ENCODE measurements around the gene DPH7. TPM values are rescaled to one million over a fixed set of nuclear protein-coding genes. Genes with fewer than 3 reads are reported as not detected.
"Not testable (repeated sequence)": the region's sequence is repeated elsewhere in the genome, so short reads cannot be mapped to it uniquely, and the experiment has no call there.

Gene DPH7
- total and polyA plus RNA-seq, 2 experiments from 2014 or later: 65.6 to 78.4 TPM

DNA sequence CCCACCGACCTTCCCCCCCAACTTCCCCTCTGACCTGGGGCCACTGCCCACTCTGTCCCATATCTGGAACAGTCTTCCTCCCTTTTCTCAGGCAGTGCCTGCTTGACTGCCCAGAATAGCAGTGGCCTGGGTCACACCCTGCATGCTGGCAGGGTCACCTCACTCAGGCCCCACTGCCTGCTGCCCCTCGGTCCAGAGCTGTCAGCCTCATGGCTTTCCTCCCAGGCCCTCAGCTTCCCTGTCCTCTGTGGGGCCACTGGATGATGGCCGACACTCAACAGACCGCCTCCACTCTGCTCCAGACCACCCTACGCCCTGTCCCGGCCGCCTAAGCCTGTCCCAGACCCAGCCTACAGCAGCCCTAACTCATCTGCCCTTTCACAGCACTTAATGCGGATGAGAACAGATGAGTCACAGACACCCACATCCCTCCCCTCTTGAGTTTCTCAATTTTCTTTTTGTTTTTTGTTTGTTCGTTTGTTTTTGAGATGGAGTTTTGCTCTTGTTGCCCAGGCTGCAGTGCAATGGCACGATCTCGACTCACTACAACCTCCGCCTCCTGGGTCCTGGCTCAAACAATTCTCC lies 34.5 kb downstream of the DPH7 start:
- Histone ChIP-seq H3K4me3 (no peak overlapping the region), H3K27me3 (no peaks in the 10 kb centered on the region), H3K4me1 (ENCODE audit: low read depth) (no peaks in the 10 kb centered on the region), H3K27ac (no peak overlapping the region), H3K36me3 (no peaks in the 10 kb centered on the region), H3K9me3 (ENCODE audit: low read depth) (no peaks in the 10 kb centered on the region)
- TF ChIP-seq, protein P1, sequence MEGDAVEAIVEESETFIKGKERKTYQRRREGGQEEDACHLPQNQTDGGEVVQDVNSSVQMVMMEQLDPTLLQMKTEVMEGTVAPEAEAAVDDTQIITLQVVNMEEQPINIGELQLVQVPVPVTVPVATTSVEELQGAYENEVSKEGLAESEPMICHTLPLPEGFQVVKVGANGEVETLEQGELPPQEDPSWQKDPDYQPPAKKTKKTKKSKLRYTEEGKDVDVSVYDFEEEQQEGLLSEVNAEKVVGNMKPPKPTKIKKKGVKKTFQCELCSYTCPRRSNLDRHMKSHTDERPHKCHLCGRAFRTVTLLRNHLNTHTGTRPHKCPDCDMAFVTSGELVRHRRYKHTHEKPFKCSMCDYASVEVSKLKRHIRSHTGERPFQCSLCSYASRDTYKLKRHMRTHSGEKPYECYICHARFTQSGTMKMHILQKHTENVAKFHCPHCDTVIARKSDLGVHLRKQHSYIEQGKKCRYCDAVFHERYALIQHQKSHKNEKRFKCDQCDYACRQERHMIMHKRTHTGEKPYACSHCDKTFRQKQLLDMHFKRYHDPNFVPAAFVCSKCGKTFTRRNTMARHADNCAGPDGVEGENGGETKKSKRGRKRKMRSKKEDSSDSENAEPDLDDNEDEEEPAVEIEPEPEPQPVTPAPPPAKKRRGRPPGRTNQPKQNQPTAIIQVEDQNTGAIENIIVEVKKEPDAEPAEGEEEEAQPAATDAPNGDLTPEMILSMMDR (IDR thresholded peaks at IDR 0.05; ENCODE audit: low read depth, low read length): no peak
- DNase-seq (ENCODE audit: low read depth in 1 of 2, low spot score in 1 of 2): peak in 1 of 2 donors; percentile 54

DNA sequence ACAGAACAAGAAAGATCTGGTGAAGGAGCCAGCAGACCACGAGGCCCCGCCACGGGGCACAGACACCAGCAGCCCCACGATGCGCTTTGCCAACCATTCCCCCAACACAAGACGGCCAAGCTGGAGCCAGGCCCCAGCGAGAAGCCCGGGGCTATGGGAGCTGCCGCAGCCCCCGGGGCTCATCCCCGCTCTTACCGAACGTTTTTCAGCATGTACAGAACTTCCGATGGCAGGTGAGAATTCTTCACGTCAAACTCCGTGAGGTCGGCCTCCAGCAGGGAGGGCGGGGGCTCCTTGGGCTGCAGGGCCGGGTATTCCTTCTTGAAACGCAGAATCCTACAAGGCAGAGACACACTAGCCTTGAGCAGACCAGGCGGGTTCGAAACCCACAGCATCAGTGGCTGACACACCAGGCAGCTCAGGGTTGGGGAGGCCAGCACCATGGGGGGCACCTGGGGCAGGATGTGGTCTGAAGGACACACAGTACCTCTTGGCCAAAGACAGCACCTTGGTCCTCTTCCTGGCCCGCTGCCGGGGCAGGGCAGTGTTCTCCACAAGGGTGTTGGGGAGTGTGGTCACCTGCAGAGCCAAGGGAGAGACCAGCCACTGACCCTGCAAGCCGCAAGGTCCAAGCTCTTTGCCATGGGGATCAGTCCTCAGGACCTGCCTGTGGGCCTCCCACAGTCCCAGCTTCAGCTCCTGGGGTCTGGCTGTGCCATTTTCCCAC lies 35.3 kb downstream of the DPH7 start:
- Histone ChIP-seq H3K4me1 (ENCODE audit: low read depth) (no peaks in the 10 kb centered on the region), H3K9me3 (ENCODE audit: low read depth) (no peaks in the 10 kb centered on the region), H3K4me3 (no peak overlapping the region), H3K27ac (no peak overlapping the region), H3K36me3 (no peaks in the 10 kb centered on the region), H3K27me3 (no peaks in the 10 kb centered on the region)
- TF ChIP-seq, protein P1 (IDR thresholded peaks at IDR 0.05; ENCODE audit: low read depth, low read length): no peak
- no peak for DNase-seq (ENCODE audit: low read depth in 1 of 2, low spot score in 1 of 2)

DNA sequence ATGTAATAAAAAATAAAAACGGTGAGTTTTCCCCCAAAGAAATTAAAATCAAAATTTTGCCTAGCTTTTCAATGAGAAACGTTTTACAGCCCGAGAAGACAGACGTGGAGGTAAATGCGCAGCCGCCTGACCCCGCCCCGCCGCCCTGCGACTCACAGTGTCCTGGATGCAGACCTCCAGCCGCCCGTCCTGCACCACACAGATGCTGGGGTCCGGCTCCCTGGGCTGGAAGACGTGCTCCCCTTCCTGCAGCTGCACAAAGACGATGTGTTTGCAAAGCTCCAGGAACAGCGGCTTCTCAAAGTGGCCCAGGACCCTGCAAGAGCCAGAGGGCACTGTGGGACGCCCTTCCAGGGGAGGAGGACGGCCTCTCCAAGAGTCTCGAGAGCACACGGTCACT lies 36.2 kb downstream of the DPH7 start:
- no peaks in the 10 kb centered on the region for H3K36me3 ChIP-seq
- no peaks in the 10 kb centered on the region for H3K27me3 ChIP-seq
- no peaks in the 10 kb centered on the region for H3K9me3 ChIP-seq (ENCODE audit: low read depth)
- H3K4me3 ChIP-seq: no peak overlapping the region
- H3K27ac ChIP-seq: no peak overlapping the region
- no peak for DNase-seq (ENCODE audit: low read depth in 1 of 2, low spot score in 1 of 2)
- H3K4me1 ChIP-seq (ENCODE audit: low read depth): no peaks in the 10 kb centered on the region
- TF ChIP-seq, protein P1 (IDR thresholded peaks at IDR 0.05; ENCODE audit: low read depth, low read length): no peak

DNA sequence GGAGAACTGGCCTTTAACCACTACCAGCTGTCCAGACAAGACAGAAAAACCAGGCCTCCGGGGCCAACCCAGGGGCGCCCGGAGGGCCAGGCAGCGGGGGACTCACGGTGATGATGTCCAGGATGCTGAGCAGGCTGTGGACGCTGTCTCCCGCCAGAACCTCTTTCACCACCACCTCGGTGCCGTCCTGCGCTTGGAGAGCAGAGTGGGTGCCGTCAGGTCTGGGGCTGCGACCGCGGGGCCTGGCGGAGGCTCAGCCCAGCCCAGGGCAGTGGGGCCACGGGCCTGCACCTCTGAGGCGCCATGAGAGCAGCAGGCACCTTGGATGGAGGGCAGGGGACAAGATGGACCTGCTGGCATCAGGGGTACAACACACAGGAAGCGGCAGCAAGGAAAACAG lies 38.2 kb downstream of the DPH7 start:
- TF ChIP-seq, protein P1 (IDR thresholded peaks at IDR 0.05; ENCODE audit: low read depth, low read length): no peak
- H3K27me3 ChIP-seq: no peaks in the 10 kb centered on the region
- no peak for DNase-seq (ENCODE audit: low read depth in 1 of 2, low spot score in 1 of 2)
- no peaks in the 10 kb centered on the region for H3K4me1 ChIP-seq (ENCODE audit: low read depth)
- H3K27ac ChIP-seq: no peak overlapping the region
- no peak overlapping the region for H3K4me3 ChIP-seq
- no peaks in the 10 kb centered on the region for H3K36me3 ChIP-seq
- H3K9me3 ChIP-seq (ENCODE audit: low read depth): no peaks in the 10 kb centered on the region

DNA sequence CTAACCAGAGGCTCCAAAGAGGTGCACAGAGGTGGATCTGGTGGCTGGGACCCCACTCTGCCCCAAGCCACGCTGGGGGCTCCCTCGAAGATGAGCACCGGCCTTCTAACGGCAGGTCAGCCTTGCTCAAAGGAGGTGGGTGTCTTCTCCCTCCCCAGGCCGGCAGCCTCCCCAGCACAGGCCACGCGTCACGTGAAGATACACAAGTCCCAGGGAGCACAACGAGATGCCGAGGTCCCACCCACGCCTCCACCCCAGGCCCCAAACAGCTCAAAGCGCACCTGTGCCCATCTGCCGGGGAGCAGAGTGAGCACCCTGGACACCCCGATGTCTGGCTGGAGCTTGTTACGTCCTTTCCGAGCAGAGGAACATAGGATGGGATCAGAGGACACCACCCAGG lies 40.7 kb downstream of the DPH7 start:
- H3K36me3 ChIP-seq: no peaks in the 10 kb centered on the region
- TF ChIP-seq, protein P1 (IDR thresholded peaks at IDR 0.05; ENCODE audit: low read depth, low read length): no peak
- H3K4me3 ChIP-seq: no peak overlapping the region
- peaks cover 3% of the 10 kb centered on the region for H3K4me1 ChIP-seq (ENCODE audit: low read depth)
- no peaks in the 10 kb centered on the region for H3K9me3 ChIP-seq (ENCODE audit: low read depth)
- H3K27me3 ChIP-seq: no peaks in the 10 kb centered on the region
- H3K27ac ChIP-seq: no peak overlapping the region
- no peak for DNase-seq (ENCODE audit: low read depth in 1 of 2, low spot score in 1 of 2)

DNA sequence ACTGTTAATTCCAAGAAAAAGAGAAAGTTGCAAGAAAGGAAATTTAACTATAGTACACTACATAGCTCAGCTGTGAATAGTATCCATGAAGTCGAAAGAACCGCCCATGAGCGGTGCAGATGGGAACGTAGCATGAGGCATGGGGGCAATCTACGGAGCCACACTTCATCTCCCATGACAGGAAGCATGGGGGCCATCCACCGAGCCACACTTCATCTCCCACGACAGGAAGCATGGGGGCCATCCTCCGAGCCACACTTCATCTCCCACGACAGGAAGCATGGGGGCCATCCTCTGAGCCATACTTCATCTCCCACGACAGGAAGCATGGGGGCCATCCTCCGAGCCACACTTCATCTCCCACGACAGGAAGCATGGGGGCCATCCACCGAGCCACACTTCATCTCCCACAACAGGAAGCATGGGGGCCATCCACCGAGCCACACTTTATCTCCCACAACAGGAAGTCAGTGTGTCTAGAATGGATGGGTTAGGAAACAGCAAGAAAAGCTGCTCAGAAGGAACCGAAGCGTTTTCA lies 42.1 kb downstream of the DPH7 start:
- H3K9me3 ChIP-seq (ENCODE audit: low read depth); DNase-seq (ENCODE audit: low read depth in 1 of 2, low spot score in 1 of 2); H3K36me3 ChIP-seq; H3K27ac ChIP-seq; H3K4me1 ChIP-seq (ENCODE audit: low read depth); H3K4me3 ChIP-seq; H3K27me3 ChIP-seq: not testable (repeated sequence)

All from cardiac muscle cell (in vitro differentiated cells and primary cell).